Cardiac muscle cell (in vitro differentiated cells and primary cell): ENCODE results near the gene FAM83E. TPM values are rescaled to one million over a fixed set of nuclear protein-coding genes. Genes with fewer than 3 reads are reported as not detected.
A peak's percentile ranks its signal among the peaks of the same experiment; 100 is the strongest.

Source experiments
- DNase-seq, 2 donors: peaks; one replicate each; pipeline versions ENCODE4 v3.0.0 to v3.0.0-alpha.2; 2010 to 2017; ENCODE audit warnings: low read depth in 1 of 2, low spot score in 1 of 2
- H3K27ac ChIP-seq: fragments of 200-600 bp; sonication (generic); 2 replicates; pipeline ENCODE4 v1.5.1; 2016
- H3K27me3 ChIP-seq: fragments of 200-600 bp; sonication (generic); 2 replicates; pipeline ENCODE4 v1.6.0; 2016; ENCODE audit warnings: control low read depth
- H3K36me3 ChIP-seq: fragments of 200-600 bp; sonication (generic); 2 replicates; pipeline ENCODE4 v1.5.1; 2016; ENCODE audit warnings: control low read depth
- H3K4me1 ChIP-seq: fragments of 200-600 bp; sonication (generic); 2 replicates; pipeline ENCODE4 v1.8.1; 2017; ENCODE audit warnings: low read depth, mild to moderate bottlenecking, mixed run types
- H3K4me3 ChIP-seq: fragments of 200-600 bp; sonication (generic); 2 replicates; pipeline ENCODE4 v1.5.1; 2016; ENCODE audit warnings: mild to moderate bottlenecking
- H3K9me3 ChIP-seq: fragments of 200-600 bp; sonication (generic); 2 replicates; pipeline ENCODE4 v1.5.1; 2017; ENCODE audit warnings: low read depth, mild to moderate bottlenecking, control low read depth
- CTCF ChIP-seq: IDR thresholded peaks from 2 replicates; pipeline ENCODE4 v1.5.1; 2012; ENCODE audit warnings: low read depth, mild to moderate bottlenecking, low read length
- polyA plus RNA-seq: library from polyadenylated mRNA; unstranded; fragments of >200 nt; fragmentation: Nextera tagmentation; extraction: Ambion mirVana; gene quantifications from 2 replicates; pipeline ENCODE4 v1.2.1, GENCODE V29; 2016
- total RNA-seq: library from RNA; depleted of rRNA; stranded (reverse); fragments of >200 nt; gene quantifications from 2 replicates; pipeline ENCODE4 v1.2.3, GENCODE V29; 2016

FAM83E gene
- total and polyA plus RNA-seq, 2 experiments from 2014 or later: 0.60 TPM; not detected in 1

GRCh38 chr19:48650974-48651682, 36.3 kb upstream of the FAM83E start:
- Histone ChIP-seq H3K4me3 (no peak overlapping the region), H3K36me3 (no peaks in the 10 kb centered on the region), H3K27me3 (no peaks in the 10 kb centered on the region), H3K9me3 (no peaks in the 10 kb centered on the region), H3K27ac (no peak overlapping the region), H3K4me1 (no peaks in the 10 kb centered on the region)
- no peak for TF ChIP-seq CTCF
- no peak for DNase-seq

GRCh38 chr19:48648134-48648533, 33.3 kb upstream of the FAM83E start:
- H3K36me3 ChIP-seq: no peaks in the 10 kb centered on the region
- TF ChIP-seq CTCF: no peak
- H3K27me3 ChIP-seq: no peaks in the 10 kb centered on the region
- no peak overlapping the region for H3K4me3 ChIP-seq
- no peaks in the 10 kb centered on the region for H3K4me1 ChIP-seq
- no peak overlapping the region for H3K27ac ChIP-seq
- DNase-seq: no peak
- no peaks in the 10 kb centered on the region for H3K9me3 ChIP-seq

- Histone ChIP-seq H3K36me3 (no peaks in the 10 kb centered on the region), H3K4me3 (no peak overlapping the region), H3K27ac (no peak overlapping the region), H3K9me3 (no peaks in the 10 kb centered on the region), H3K4me1 (no peaks in the 10 kb centered on the region), H3K27me3 (no peaks in the 10 kb centered on the region)
- no peak for DNase-seq
- TF ChIP-seq CTCF: no peak
Observed at GRCh38 chr19:48646722-48647216, 31.9 kb upstream of the FAM83E start.

- no peaks in the 10 kb centered on the region for H3K4me1 ChIP-seq
- peak within 1 kb of the TSS; percentile 26 for H3K27ac ChIP-seq
- H3K27me3 ChIP-seq: no peaks in the 10 kb centered on the region
- no peaks in the 10 kb centered on the region for H3K36me3 ChIP-seq
- H3K4me3 ChIP-seq: peak within 1 kb of the TSS; percentile 45
- peak; percentile 76 for TF ChIP-seq CTCF
- DNase-seq: peak; percentile 92 to 94
- H3K9me3 ChIP-seq: no peaks in the 10 kb centered on the region
Observed at GRCh38 chr19:48646001-48646721, 31.3 kb upstream of the FAM83E start, which contains the start of gene CA11. Gene CA11, minus strand, starts transcription at chr19:48646187. Its CDS starts 555 bp downstream, at chr19:48645632.

- H3K36me3 ChIP-seq: no peaks in the 10 kb centered on the region
- peak overlapping the region; percentile 26 for H3K27ac ChIP-seq
- peak in 1 of 2 donors; percentile 10 for DNase-seq
- H3K4me3 ChIP-seq: peak overlapping the region; percentile 45
- H3K27me3 ChIP-seq: no peaks in the 10 kb centered on the region
- TF ChIP-seq CTCF: no peak
- H3K9me3 ChIP-seq: no peaks in the 10 kb centered on the region
- no peaks in the 10 kb centered on the region for H3K4me1 ChIP-seq
Observed at GRCh38 chr19:48645620-48646000, 30.7 kb upstream of the FAM83E start.
